IPS-NIHi7 (cell line): ENCODE data around the gene ANTXR2.
"Not testable (repeated sequence)": the region's sequence is repeated elsewhere in the genome, so short reads cannot be mapped to it uniquely, and the experiment has no call there.

Source experiments
- DNase-seq: peaks from one replicate; pipeline ENCODE4 v3.0.0; 2012; ENCODE audit warnings: mixed read lengths; ENCODE audit errors: extremely low spot score

The ANTXR2 gene

GRCh38 chr4:79991100-79991499 is 81.9 kb downstream of the ANTXR2 start:
- not testable (repeated sequence) for DNase-seq

GRCh38 chr4:79987401-79987800 is 85.6 kb downstream of the ANTXR2 start:
- DNase-seq: no peak

GRCh38 chr4:79983431-79983830 is 89.6 kb downstream of the ANTXR2 start:
- no peak for DNase-seq

- no peak for DNase-seq
Measured at GRCh38 chr4:79982601-79983322, 90.3 kb downstream of the ANTXR2 start.

GRCh38 chr4:79980448-79980847 is 92.6 kb downstream of the ANTXR2 start:
- DNase-seq: no peak

- no peak for DNase-seq
Measured at GRCh38 chr4:79979785-79980437, 93.1 kb downstream of the ANTXR2 start.

GRCh38 chr4:79977131-79977840 is 95.7 kb downstream of the ANTXR2 start:
- no peak for DNase-seq

- DNase-seq: peak; percentile 49
Measured at GRCh38 chr4:79964400-79965211, 108.4 kb downstream of the ANTXR2 start.

GRCh38 chr4:79964020-79964399 is 109.0 kb downstream of the ANTXR2 start:
- no peak for DNase-seq

GRCh38 chr4:79959652-79960051 is 113.4 kb downstream of the ANTXR2 start:
- DNase-seq: no peak

GRCh38 chr4:79958466-79959264 is 114.4 kb downstream of the ANTXR2 start:
- no peak for DNase-seq

GRCh38 chr4:79949178-79949577 is 123.9 kb downstream of the ANTXR2 start:
- no peak for DNase-seq

- DNase-seq: no peak
Measured at GRCh38 chr4:79948739-79949138, 124.3 kb downstream of the ANTXR2 start.

GRCh38 chr4:79948261-79948660 is 124.8 kb downstream of the ANTXR2 start:
- no peak for DNase-seq

GRCh38 chr4:79947386-79947785 is 125.6 kb downstream of the ANTXR2 start:
- DNase-seq: no peak

- no peak for DNase-seq
Measured at GRCh38 chr4:79935274-79935673, 137.8 kb downstream of the ANTXR2 start.

- no peak for DNase-seq
Measured at GRCh38 chr4:79934660-79935059, 138.4 kb downstream of the ANTXR2 start.

GRCh38 chr4:79927931-79928330 is 145.1 kb downstream of the ANTXR2 start:
- no peak for DNase-seq

- peak; percentile 10 for DNase-seq
Measured at GRCh38 chr4:79923281-79923680, 149.7 kb downstream of the ANTXR2 start.

GRCh38 chr4:79922011-79922410 is 151.0 kb downstream of the ANTXR2 start:
- DNase-seq: no peak

GRCh38 chr4:79920163-79920853 is 152.7 kb downstream of the ANTXR2 start:
- no peak for DNase-seq
